ENCODE results near the gene MIEF2.

The MIEF2 gene

DNA sequence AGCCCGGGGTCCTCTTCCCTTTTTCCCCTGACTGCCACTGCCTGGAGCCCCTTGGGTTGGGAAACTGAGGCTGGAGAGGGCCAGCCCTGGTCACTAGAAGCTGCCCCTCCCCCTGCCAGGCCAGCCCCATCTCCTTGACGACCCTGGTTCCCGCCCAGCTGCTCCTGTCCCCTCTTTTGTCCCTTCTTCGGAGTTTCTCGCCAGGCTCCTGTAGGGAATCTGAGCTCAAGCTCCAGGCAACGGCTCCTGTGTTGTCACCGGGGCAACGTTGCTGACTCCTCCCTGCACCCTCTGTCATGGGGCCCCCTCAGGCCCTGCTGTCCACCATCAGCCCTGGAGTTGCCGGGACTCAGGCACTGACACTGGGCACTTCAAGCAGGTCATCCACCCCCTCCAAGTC, 29.3 kb upstream of the MIEF2 start:
- Histone ChIP-seq H3K79me2 (ENCODE audit: insufficient read depth, low read length) (no peaks in the 10 kb centered on the region), H3K9me2 (ENCODE audit: low read depth, low read length) (no peaks in the 10 kb centered on the region), H3K27ac (ENCODE audit: low read depth, low read length, poor library complexity, severe bottlenecking) (no peak overlapping the region), H2AFZ (ENCODE audit: low read length) (no peak overlapping the region), H3K27me3 (ENCODE audit: insufficient read depth, low read length) (no peaks in the 10 kb centered on the region), H3K36me3 (ENCODE audit: insufficient read depth, low read length) (no peaks in the 10 kb centered on the region), H3F3A (ENCODE audit: insufficient read depth, low read length) (no peaks in the 10 kb centered on the region), H3K9ac (ENCODE audit: low read length) (no peak overlapping the region), H3K9me3 (ENCODE audit: low read length) (no peaks in the 10 kb centered on the region), H4K20me1 (ENCODE audit: insufficient read depth, low read length) (no peaks in the 10 kb centered on the region), H3K4me3 (ENCODE audit: low read depth, low read length, poor library complexity, severe bottlenecking) (no peak overlapping the region), H3K4me2 (ENCODE audit: low read length) (no peak overlapping the region), H3K4me1 (ENCODE audit: insufficient read depth, low read length, severe bottlenecking) (peaks cover 8% of the 10 kb centered on the region)
- TF ChIP-seq, protein P1, sequence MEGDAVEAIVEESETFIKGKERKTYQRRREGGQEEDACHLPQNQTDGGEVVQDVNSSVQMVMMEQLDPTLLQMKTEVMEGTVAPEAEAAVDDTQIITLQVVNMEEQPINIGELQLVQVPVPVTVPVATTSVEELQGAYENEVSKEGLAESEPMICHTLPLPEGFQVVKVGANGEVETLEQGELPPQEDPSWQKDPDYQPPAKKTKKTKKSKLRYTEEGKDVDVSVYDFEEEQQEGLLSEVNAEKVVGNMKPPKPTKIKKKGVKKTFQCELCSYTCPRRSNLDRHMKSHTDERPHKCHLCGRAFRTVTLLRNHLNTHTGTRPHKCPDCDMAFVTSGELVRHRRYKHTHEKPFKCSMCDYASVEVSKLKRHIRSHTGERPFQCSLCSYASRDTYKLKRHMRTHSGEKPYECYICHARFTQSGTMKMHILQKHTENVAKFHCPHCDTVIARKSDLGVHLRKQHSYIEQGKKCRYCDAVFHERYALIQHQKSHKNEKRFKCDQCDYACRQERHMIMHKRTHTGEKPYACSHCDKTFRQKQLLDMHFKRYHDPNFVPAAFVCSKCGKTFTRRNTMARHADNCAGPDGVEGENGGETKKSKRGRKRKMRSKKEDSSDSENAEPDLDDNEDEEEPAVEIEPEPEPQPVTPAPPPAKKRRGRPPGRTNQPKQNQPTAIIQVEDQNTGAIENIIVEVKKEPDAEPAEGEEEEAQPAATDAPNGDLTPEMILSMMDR (IDR thresholded peaks at IDR 0.05; ENCODE audit: low read length), result no peak
- TF ChIP-seq EZH2 (IDR thresholded peaks at IDR 0.05; ENCODE audit: borderline replicate concordance, low read length), result no peak

DNA sequence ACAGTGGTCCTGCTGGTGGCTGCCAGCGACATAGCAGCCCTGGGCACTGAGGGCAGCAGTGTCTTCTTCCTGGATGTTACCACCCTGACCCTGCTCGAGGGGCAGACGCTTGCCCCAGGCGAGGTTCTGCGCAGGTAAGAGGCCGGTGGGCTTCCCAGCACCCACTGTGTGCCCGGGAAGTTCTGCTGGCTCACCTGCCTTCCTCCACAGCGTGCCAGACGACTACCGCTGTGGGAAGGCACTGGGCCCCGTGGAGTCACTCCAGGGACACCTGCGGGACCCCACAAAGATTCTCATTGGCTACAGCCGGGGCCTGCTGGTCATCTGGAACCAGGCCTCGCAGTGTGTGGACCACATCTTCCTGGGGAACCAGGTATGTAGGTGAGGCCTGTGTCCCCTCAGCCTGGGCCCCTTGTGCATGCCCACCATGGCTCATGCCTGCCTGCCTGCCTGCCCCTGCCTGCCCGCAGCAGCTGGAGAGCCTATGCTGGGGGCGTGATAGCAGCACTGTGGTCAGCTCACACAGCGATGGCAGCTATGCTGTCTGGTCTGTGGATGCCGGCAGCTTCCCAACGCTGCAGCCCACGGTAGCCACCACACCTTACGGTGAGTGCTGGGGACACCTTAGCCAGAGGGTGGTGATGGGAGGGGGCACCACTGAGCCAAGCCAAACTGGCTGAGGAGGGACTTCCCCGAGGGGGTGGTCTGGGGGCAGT, 26.5 kb upstream of the MIEF2 start:
- TF ChIP-seq EZH2 (IDR thresholded peaks at IDR 0.05; ENCODE audit: borderline replicate concordance, low read length), result no peak
- TF ChIP-seq, protein P1 (IDR thresholded peaks at IDR 0.05; ENCODE audit: low read length), result no peak
- H3K4me3 ChIP-seq (ENCODE audit: low read depth, low read length, poor library complexity, severe bottlenecking), result no peak overlapping the region
- H3K79me2 ChIP-seq (ENCODE audit: insufficient read depth, low read length), result no peaks in the 10 kb centered on the region
- no peak overlapping the region for H3K27ac ChIP-seq (ENCODE audit: low read depth, low read length, poor library complexity, severe bottlenecking)
- no peaks in the 10 kb centered on the region for H3K27me3 ChIP-seq (ENCODE audit: insufficient read depth, low read length)
- H3K4me1 ChIP-seq (ENCODE audit: insufficient read depth, low read length, severe bottlenecking), result no peaks in the 10 kb centered on the region
- H3K4me2 ChIP-seq (ENCODE audit: low read length), result no peak overlapping the region
- no peaks in the 10 kb centered on the region for H3K9me2 ChIP-seq (ENCODE audit: low read depth, low read length)
- H3K36me3 ChIP-seq (ENCODE audit: insufficient read depth, low read length), result no peaks in the 10 kb centered on the region; the same call in 1 of the 2 replicates
- H2AFZ ChIP-seq (ENCODE audit: low read length), result no peak overlapping the region
- H3K9me3 ChIP-seq (ENCODE audit: low read length), result no peaks in the 10 kb centered on the region
- no peaks in the 10 kb centered on the region for H4K20me1 ChIP-seq (ENCODE audit: insufficient read depth, low read length)
- no peak overlapping the region for H3K9ac ChIP-seq (ENCODE audit: low read length)
- H3F3A ChIP-seq (ENCODE audit: insufficient read depth, low read length), result no peaks in the 10 kb centered on the region

DNA sequence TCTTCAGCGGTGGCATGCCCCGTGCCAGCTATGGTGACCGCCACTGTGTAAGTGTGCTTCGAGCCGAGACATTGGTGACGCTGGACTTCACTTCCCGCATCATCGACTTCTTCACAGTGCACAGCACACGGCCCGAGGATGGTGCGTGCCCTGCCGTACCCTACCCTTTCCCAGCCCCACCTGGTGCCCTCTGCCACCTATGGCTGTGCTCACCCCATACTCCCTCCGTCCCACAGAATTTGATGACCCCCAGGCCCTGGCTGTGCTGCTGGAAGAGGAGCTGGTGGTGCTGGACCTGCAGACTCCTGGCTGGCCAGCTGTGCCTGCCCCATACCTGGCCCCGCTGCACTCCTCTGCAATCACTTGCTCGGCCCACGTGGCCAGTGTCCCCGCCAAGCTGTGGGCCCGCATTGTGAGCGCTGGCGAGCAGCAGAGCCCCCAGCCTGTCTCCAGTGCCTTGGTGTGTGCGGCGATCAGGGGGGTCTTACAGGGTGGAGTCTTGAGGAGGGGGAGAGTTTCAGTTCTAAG, 25.5 kb upstream of the MIEF2 start:
- H3K79me2 ChIP-seq (ENCODE audit: insufficient read depth, low read length), result no peaks in the 10 kb centered on the region
- H3K36me3 ChIP-seq (ENCODE audit: insufficient read depth, low read length), result no peaks in the 10 kb centered on the region; the same call in 1 of the 2 replicates
- H2AFZ ChIP-seq (ENCODE audit: low read length), result no peak overlapping the region
- H3F3A ChIP-seq (ENCODE audit: insufficient read depth, low read length), result no peaks in the 10 kb centered on the region
- TF ChIP-seq EZH2 (IDR thresholded peaks at IDR 0.05; ENCODE audit: borderline replicate concordance, low read length), result no peak
- TF ChIP-seq, protein P1 (IDR thresholded peaks at IDR 0.05; ENCODE audit: low read length), result no peak
- H3K9ac ChIP-seq (ENCODE audit: low read length), result no peak overlapping the region
- no peak overlapping the region for H3K4me2 ChIP-seq (ENCODE audit: low read length)
- H4K20me1 ChIP-seq (ENCODE audit: insufficient read depth, low read length), result no peaks in the 10 kb centered on the region
- H3K9me2 ChIP-seq (ENCODE audit: low read depth, low read length), result no peaks in the 10 kb centered on the region
- H3K27ac ChIP-seq (ENCODE audit: low read depth, low read length, poor library complexity, severe bottlenecking), result no peak overlapping the region
- H3K9me3 ChIP-seq (ENCODE audit: low read length), result no peaks in the 10 kb centered on the region
- no peak overlapping the region for H3K4me3 ChIP-seq (ENCODE audit: low read depth, low read length, poor library complexity, severe bottlenecking)
- no peaks in the 10 kb centered on the region for H3K27me3 ChIP-seq (ENCODE audit: insufficient read depth, low read length)
- H3K4me1 ChIP-seq (ENCODE audit: insufficient read depth, low read length, severe bottlenecking), result no peaks in the 10 kb centered on the region

Data from OCI-LY1 (cell line).